Measurements from ENCODE around the gene MAP1LC3A.

MAP1LC3A gene

GRCh38 chr20:34578521-34578920, 20.0 kb downstream of the MAP1LC3A start:
- no peak for DNase-seq

- peak in 2 of 3 experiments; percentile 11 to 45 for DNase-seq
These were observed 20.9 kb downstream of the MAP1LC3A start for GRCh38 chr20:34579191-34579978.

- DNase-seq = peak in 1 of 3 experiments; percentile 14
These were observed 21.7 kb downstream of the MAP1LC3A start for GRCh38 chr20:34579979-34580940.

- DNase-seq = peak in 2 of 3 experiments; percentile 33 to 51
These were observed 23.0 kb downstream of the MAP1LC3A start for GRCh38 chr20:34581341-34582184.

- no peak for DNase-seq
These were observed 23.7 kb downstream of the MAP1LC3A start for GRCh38 chr20:34582221-34582620.

GRCh38 chr20:34582911-34583310, 24.4 kb downstream of the MAP1LC3A start:
- DNase-seq = no peak

GRCh38 chr20:34583544-34583943, 25.0 kb downstream of the MAP1LC3A start:
- DNase-seq = no peak

- DNase-seq = no peak
These were observed 26.5 kb downstream of the MAP1LC3A start for GRCh38 chr20:34585019-34585418.

GRCh38 chr20:34586488-34587163, 28.1 kb downstream of the MAP1LC3A start:
- DNase-seq = no peak

GRCh38 chr20:34595377-34596184, 37.1 kb downstream of the MAP1LC3A start:
- peak in 2 of 3 experiments; percentile 39 to 63 for DNase-seq

GRCh38 chr20:34600892-34601653, 42.6 kb downstream of the MAP1LC3A start:
- no peak for DNase-seq

GRCh38 chr20:34604980-34605788, 46.7 kb downstream of the MAP1LC3A start:
- no peak for DNase-seq

- DNase-seq = no peak
These were observed 48.5 kb downstream of the MAP1LC3A start for GRCh38 chr20:34607066-34607465.

All from NCI-H1417 (cell line).